Measurements from ENCODE around the gene RIN3.
A peak's percentile ranks its signal among the peaks of the same experiment; 100 is the strongest.

RIN3 gene

GRCh38 chr14:92538412-92538985 lies 24.9 kb downstream of the RIN3 start:
- TF ChIP-seq EZH2 (optimal IDR thresholded peaks at IDR 0.05; ENCODE audit: low read depth, low read length) (no peak), EZH2phosphoT487 (IDR thresholded peaks at IDR 0.05; ENCODE audit: low read length) (no peak)
- TF ChIP-seq, protein P1, sequence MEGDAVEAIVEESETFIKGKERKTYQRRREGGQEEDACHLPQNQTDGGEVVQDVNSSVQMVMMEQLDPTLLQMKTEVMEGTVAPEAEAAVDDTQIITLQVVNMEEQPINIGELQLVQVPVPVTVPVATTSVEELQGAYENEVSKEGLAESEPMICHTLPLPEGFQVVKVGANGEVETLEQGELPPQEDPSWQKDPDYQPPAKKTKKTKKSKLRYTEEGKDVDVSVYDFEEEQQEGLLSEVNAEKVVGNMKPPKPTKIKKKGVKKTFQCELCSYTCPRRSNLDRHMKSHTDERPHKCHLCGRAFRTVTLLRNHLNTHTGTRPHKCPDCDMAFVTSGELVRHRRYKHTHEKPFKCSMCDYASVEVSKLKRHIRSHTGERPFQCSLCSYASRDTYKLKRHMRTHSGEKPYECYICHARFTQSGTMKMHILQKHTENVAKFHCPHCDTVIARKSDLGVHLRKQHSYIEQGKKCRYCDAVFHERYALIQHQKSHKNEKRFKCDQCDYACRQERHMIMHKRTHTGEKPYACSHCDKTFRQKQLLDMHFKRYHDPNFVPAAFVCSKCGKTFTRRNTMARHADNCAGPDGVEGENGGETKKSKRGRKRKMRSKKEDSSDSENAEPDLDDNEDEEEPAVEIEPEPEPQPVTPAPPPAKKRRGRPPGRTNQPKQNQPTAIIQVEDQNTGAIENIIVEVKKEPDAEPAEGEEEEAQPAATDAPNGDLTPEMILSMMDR (IDR thresholded peaks at IDR 0.05; ENCODE audit: low read length) = no peak
- Histone ChIP-seq H4K20me1 (ENCODE audit: insufficient read depth, low read length) (no peaks in the 10 kb centered on the region), H3K27me3 (replicated peaks; ENCODE audit: insufficient read depth, low read length) (no peaks in the 10 kb centered on the region), H3K27ac (ENCODE audit: low read length) (peak overlapping the region; percentile 62), H3F3A (ENCODE audit: insufficient read depth, low read length) (peaks cover 2% of the 10 kb centered on the region; the same call in 1 of the 2 replicates), H2AFZ (ENCODE audit: low read length) (no peak overlapping the region), H3K36me3 (replicated peaks; ENCODE audit: insufficient read depth, low read length) (no peaks in the 10 kb centered on the region), H3K4me1 (ENCODE audit: low read length) (peaks cover 11% of the 10 kb centered on the region), H3K9me3 (replicated peaks; ENCODE audit: insufficient read depth, low read length) (no peaks in the 10 kb centered on the region), H3K9ac (ENCODE audit: low read length) (no peak overlapping the region), H3K79me2 (ENCODE audit: low read length) (no peaks in the 10 kb centered on the region), H3K4me2 (ENCODE audit: low read depth, low read length) (0 out of 2 replicates have a peak overlapping the region, but pooled peaks have one; percentile 15), H3K9me2 (replicated peaks; ENCODE audit: insufficient read depth, low read length) (no peaks in the 10 kb centered on the region), H3K4me3 (ENCODE audit: low read length) (no peak overlapping the region)
- peak; percentile 64 for DNase-seq

DNA sequence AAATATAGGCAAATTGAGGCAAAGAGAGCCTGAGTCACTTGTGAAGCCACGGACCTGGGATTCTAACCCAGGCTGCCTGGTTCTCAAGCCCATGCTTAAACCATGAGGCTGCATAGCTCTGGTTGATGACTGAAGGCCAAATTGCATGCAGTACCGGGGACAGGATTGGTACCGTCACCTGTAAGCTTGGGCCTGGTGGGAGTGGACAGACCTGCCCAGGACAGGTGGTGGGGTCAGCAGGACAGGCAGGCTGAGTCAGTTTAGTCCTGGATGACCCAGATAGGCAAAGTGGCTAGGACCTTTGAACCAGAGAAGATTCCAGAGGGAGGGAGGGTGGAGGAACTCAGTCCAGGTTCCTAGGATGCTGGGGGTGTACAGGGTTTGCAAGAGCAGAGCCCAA lies 25.8 kb downstream of the RIN3 start:
- Histone ChIP-seq H3K4me1 (ENCODE audit: low read length) (peaks cover 11% of the 10 kb centered on the region), H3K27ac (ENCODE audit: low read length) (no peak overlapping the region), H3K36me3 (replicated peaks; ENCODE audit: insufficient read depth, low read length) (no peaks in the 10 kb centered on the region), H3K4me3 (ENCODE audit: low read length) (no peak overlapping the region), H4K20me1 (ENCODE audit: insufficient read depth, low read length) (no peaks in the 10 kb centered on the region), H3K9me3 (replicated peaks; ENCODE audit: insufficient read depth, low read length) (no peaks in the 10 kb centered on the region), H2AFZ (ENCODE audit: low read length) (no peak overlapping the region), H3K4me2 (ENCODE audit: low read depth, low read length) (no peak overlapping the region), H3K27me3 (replicated peaks; ENCODE audit: insufficient read depth, low read length) (no peaks in the 10 kb centered on the region), H3K79me2 (ENCODE audit: low read length) (no peaks in the 10 kb centered on the region), H3K9me2 (replicated peaks; ENCODE audit: insufficient read depth, low read length) (no peaks in the 10 kb centered on the region), H3F3A (ENCODE audit: insufficient read depth, low read length) (peaks cover 2% of the 10 kb centered on the region; the same call in 1 of the 2 replicates), H3K9ac (ENCODE audit: low read length) (no peak overlapping the region)
- no peak for DNase-seq
- TF ChIP-seq, protein P1 (IDR thresholded peaks at IDR 0.05; ENCODE audit: low read length) = no peak
- TF ChIP-seq EZH2 (optimal IDR thresholded peaks at IDR 0.05; ENCODE audit: low read depth, low read length) = no peak
- no peak for TF ChIP-seq EZH2phosphoT487 (IDR thresholded peaks at IDR 0.05; ENCODE audit: low read length)

DNA sequence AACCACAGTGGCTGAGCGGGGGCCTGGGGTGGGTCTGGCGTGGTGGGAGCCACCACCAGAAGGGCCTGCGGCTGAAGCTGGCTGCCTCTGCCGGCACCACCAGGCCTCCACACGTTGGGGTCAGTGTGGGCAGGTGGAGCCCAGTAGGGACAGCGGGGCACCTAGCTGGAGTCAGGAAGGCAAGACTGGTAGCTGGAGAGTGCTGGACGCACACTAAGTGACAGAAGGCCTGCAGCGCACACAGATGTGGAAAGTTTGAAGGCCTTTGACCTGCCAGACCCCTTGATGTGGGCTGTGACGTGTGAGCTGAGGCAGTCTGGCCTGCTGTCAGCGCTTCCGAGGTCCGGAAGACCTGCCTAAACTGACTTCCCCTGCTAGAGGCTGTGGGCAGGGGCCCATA lies 26.3 kb downstream of the RIN3 start:
- peaks cover 2% of the 10 kb centered on the region; the same call in 1 of the 2 replicates for H3F3A ChIP-seq (ENCODE audit: insufficient read depth, low read length)
- no peaks in the 10 kb centered on the region for H3K9me2 ChIP-seq (replicated peaks; ENCODE audit: insufficient read depth, low read length)
- TF ChIP-seq EZH2phosphoT487 (IDR thresholded peaks at IDR 0.05; ENCODE audit: low read length) (no peak), EZH2 (optimal IDR thresholded peaks at IDR 0.05; ENCODE audit: low read depth, low read length) (no peak)
- TF ChIP-seq, protein P1 (IDR thresholded peaks at IDR 0.05; ENCODE audit: low read length) = no peak
- no peak overlapping the region for H3K27ac ChIP-seq (ENCODE audit: low read length)
- no peaks in the 10 kb centered on the region for H3K27me3 ChIP-seq (replicated peaks; ENCODE audit: insufficient read depth, low read length)
- H3K79me2 ChIP-seq (ENCODE audit: low read length) = no peaks in the 10 kb centered on the region
- DNase-seq = no peak
- no peak overlapping the region for H3K9ac ChIP-seq (ENCODE audit: low read length)
- H2AFZ ChIP-seq (ENCODE audit: low read length) = no peak overlapping the region
- H3K4me3 ChIP-seq (ENCODE audit: low read length) = no peak overlapping the region
- H3K4me2 ChIP-seq (ENCODE audit: low read depth, low read length) = no peak overlapping the region
- no peaks in the 10 kb centered on the region for H3K36me3 ChIP-seq (replicated peaks; ENCODE audit: insufficient read depth, low read length)
- no peaks in the 10 kb centered on the region for H4K20me1 ChIP-seq (ENCODE audit: insufficient read depth, low read length)
- H3K9me3 ChIP-seq (replicated peaks; ENCODE audit: insufficient read depth, low read length) = no peaks in the 10 kb centered on the region
- peaks cover 11% of the 10 kb centered on the region for H3K4me1 ChIP-seq (ENCODE audit: low read length)
